ENCODE data around the gene YPEL5. TPM values are rescaled to one million over a fixed set of nuclear protein-coding genes. Genes with fewer than 3 reads are reported as not detected.
"Not testable (repeated sequence)": the region's sequence is repeated elsewhere in the genome, so short reads cannot be mapped to it uniquely, and the experiment has no call there.

The YPEL5 gene
- 39.6 and 41.9 TPM in 2 replicates for total RNA-seq (2014; rRNA removed)
- polyA plus RNA-seq (2012) = 45.4 TPM

DNA sequence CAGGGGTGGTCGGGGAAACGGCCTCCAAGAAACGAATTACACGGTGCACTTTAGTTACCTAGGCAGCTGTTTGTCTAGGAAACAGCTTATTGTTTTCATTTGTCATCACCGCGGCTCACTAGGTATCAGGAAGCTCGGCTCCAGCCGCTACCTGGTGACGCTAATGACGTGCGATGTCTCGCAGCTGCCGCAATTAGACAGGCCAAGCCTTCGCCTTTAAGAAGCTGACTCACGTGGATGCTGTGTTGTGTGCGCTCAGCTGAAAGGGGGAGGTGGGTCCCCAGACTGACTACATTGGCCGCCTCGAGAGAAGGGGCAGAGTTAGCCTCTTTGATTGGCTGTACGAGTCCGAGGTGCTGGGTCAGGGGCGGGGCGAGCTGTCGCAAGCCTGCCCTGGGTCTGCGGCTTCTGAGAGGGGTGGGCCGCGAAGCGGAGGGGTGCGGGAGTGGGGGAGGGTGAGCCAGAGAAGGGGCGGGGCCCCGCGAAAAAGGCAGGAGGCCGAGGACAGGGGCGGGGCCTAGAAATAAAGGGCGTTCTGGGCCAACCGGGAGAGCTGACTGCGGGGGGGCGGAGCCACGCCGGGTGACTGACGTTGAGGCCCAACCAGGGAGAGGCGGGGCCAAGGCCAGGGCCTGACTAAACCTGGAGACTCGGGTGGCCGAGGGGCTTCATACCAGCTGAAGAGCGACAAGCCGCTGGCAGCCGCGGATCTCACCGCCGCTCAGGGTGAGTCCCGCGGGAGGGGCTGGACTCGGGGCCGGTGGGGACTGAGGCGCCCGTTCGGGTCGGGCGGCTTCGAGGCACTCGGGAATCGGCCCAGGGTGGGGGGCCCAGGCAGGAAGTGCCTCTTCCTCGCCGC, at the start of gene YPEL5:
Gene YPEL5 (plus strand): TSS at position 671 of the 859 bp plus-strand sequence. CDS start 9,645 bp downstream, outside the sequence.
- peak; percentile 99 for DNase-seq (ENCODE audit: low read depth)

DNA sequence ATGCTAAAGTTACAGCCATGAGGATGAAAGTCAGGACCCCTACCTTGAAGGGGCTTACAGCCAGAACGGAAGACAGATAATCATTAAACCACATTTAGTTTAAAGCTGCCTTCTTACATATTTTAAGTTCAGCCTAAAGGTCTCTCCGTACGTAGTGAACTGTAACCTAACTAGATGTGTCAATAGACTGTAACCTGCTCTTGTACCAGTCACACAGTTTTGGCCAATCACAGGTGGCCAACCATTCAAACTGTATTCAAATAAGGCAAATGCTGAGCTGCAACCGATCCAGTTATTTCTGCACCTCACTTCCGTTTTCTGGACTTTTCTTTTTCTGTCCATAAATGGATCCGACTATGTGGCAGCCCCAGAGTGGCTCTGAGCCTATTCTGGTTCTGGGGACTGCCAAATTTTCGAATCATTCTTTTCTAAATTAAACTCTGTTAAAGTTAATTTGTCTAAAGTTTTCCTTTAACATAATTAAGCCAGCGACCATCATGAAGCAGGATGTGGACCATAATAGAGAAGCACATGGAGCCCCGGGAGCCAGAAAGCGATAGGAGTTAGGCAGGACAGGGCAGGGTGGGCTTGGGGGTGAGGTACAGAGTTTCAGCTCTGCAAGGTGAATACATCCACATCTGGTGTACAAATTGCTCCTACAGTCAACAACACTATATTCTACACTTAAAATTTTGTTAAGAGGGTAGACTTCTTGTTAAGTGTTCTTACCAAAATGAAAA, 48.4 kb upstream of the YPEL5 start:
- no peak for DNase-seq (ENCODE audit: low read depth)

GRCh38 chr2:30099366-30099765, 47.4 kb upstream of the YPEL5 start:
- not testable (repeated sequence) for DNase-seq (ENCODE audit: low read depth)

GRCh38 chr2:30100691-30101090, 46.1 kb upstream of the YPEL5 start:
- not testable (repeated sequence) for DNase-seq (ENCODE audit: low read depth)

DNA sequence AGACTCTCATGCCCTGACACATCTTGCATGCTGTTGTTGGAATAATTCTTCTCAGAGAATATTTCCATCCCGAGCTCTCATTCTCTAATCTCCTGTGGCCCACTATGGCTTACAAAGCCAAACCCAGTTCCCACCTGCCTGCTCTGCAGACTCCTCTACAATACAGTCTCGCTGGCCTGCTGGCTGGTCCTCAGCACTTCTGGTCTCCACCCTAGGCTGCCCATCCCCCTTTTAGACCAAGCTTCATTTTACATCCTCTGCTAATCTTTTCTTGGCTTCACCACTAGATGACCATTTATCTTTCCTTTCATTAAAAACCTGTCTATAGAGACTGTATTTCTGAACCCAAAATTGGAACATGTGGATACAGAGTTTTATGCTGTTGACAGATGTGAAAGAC, 42.5 kb upstream of the YPEL5 start:
- no peak for DNase-seq (ENCODE audit: low read depth)

DNA sequence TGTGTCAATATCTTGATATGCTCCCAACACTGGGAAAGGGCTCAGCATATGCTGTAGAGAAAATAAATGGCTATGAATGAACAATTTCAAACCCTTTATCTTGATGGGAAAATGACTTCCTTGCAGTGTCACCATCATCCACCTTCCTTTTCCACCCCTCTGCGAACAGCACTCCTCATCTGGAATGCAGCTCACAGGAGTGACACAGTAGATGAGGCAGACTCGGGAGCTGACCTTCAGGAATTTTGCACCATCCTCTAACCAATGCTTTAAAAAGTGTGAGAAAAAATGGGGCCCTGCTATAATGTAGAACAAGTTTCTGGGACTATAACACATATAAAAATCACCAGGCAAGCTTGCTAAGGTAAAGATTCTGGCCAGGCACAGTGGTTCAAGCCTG, 41.3 kb upstream of the YPEL5 start:
- DNase-seq (ENCODE audit: low read depth) = no peak

- DNase-seq (ENCODE audit: low read depth) = peak; percentile 24
These were observed 40.3 kb upstream of the YPEL5 start for GRCh38 chr2:30106543-30106942.

GRCh38 chr2:30108192-30108591, 38.6 kb upstream of the YPEL5 start:
- no peak for DNase-seq (ENCODE audit: low read depth)

DNA sequence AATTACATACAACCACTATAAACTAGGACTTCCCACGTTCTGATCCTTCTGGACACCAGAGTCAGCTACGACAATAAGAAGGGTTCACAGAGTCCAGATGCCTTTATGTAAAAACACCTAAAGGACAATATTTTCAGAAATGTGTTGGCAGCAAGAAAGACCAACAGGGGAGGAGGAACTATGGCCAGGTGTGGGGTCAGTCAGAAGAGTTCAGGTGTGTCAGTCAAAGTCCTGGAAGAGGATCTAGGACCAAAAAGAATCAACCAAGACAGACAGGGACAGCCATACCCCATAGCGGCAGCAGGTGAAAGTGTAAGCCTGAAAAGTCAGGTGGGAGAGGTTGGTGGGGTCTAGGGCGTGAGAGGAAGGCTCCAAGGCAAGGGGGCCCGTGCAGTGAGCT, 38.0 kb upstream of the YPEL5 start:
- no peak for DNase-seq (ENCODE audit: low read depth)

DNA sequence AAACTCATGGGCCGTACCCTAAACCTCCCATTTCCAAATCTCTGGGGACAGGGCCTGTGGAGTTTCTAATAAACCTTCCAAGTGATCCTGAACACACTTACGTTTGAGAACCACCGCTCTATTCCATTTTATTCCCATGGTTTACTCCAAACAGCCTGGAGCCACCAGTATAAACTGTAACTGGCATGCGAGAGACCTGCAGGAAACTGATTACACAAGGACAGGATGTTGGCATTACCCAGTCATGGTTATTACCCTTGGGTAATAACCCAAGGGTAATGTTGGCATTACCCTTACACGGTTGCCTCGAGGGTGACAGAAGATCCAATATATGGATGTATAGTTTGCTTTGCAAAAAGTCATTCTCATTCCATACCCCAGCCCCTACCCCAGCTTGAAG, 37.0 kb upstream of the YPEL5 start:
- no peak for DNase-seq (ENCODE audit: low read depth)

GRCh38 chr2:30110773-30111172, 36.0 kb upstream of the YPEL5 start:
- DNase-seq (ENCODE audit: low read depth) = peak; percentile 18

- not testable (repeated sequence) for DNase-seq (ENCODE audit: low read depth)
These were observed 35.6 kb upstream of the YPEL5 start for GRCh38 chr2:30111186-30111585.

DNA sequence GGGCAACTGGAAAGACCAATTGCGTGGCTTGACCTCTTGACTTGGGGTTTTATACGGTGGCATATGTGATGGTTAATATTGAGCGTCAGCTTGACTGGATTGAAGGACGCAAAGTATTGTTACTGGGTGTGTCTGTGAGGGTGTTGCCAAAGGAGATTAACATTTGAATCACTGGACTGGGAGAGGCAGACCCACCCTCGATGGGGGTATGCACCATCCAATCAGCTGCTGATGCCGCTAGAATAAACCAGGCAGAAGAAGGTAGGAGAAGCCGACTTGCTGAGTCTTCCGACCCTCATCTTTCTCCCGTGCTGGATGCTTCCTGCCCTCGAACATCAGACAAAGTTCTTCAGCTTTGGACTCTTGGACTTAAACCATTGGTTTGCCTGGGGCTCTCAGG, 34.2 kb upstream of the YPEL5 start:
- DNase-seq (ENCODE audit: low read depth) = peak; percentile 31

GRCh38 chr2:30113617-30114293, 33.1 kb upstream of the YPEL5 start:
- DNase-seq (ENCODE audit: low read depth) = peak; percentile 85

- DNase-seq (ENCODE audit: low read depth) = peak; percentile 78
These were observed 31.4 kb upstream of the YPEL5 start for GRCh38 chr2:30115141-30115980.

- DNase-seq (ENCODE audit: low read depth) = no peak
These were observed 30.9 kb upstream of the YPEL5 start for GRCh38 chr2:30115981-30116285.

- DNase-seq (ENCODE audit: low read depth) = no peak
These were observed 24.4 kb upstream of the YPEL5 start for GRCh38 chr2:30122362-30122761.

- DNase-seq (ENCODE audit: low read depth) = peak; percentile 9
These were observed 19.6 kb upstream of the YPEL5 start for GRCh38 chr2:30127016-30127893.

GRCh38 chr2:30134582-30134981, 12.2 kb upstream of the YPEL5 start:
- no peak for DNase-seq (ENCODE audit: low read depth)

DNA sequence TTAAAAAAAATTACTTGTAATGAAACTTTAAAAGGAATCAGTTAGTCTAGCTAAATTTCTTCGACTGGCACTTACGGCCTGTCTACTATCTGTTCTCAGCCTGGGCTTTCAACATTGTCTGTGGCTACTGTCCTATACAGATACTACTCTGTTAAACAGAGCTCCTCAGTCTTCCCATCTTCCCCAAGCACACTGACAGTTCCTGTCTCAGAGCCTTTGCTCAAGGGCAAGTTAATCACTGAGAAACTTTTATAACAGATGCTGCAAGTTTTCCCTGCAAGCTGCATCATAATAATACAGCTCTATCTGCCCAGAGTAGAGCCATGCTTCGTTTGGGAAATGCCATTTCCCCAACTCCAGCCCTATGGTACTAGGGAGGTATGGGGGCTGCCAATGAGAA, 11.3 kb upstream of the YPEL5 start:
- DNase-seq (ENCODE audit: low read depth) = no peak
